ENCODE results near the gene MGME1.
"Not testable (repeated sequence)": the region's sequence is repeated elsewhere in the genome, so short reads cannot be mapped to it uniquely, and the experiment has no call there.

The MGME1 gene

DNA sequence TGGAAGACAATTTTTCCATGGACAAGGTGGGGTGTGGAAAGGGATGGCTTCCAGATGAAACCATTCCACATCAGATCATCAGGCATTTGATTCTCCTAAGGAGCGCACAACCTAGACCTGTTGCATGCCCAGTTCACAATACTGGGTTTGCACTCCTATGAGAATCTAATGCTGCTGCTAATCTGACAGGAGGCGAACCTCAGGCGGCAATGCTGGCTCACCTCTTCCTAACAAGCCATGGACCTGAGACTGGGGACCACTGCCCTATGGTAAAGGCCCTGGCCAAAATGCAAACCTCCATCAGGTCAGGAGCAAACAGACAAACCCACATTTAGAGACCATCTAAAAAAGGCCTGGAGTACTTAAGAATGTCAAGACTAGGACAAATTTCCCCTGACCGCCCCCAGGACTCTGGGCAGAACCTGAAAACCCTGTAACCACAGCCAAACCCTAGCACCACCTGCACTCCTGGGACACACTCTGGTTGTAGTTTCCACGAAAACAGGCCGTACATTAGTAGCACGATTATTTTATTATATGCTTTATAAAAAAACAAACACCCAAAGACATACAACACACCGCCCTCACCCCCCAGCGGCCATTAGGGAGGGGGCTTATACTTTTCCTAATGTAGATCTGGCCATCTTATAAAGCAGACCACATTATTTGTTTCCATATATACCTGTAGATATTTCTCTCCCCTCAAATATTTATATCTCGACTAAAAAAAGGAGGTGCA, 27.6 kb upstream of the MGME1 start:
- DNase-seq, result no peak

GRCh38 chr20:17941826-17942196, 27.0 kb upstream of the MGME1 start:
- no peak for DNase-seq

GRCh38 chr20:17943343-17943742, 25.5 kb upstream of the MGME1 start:
- no peak for DNase-seq

DNA sequence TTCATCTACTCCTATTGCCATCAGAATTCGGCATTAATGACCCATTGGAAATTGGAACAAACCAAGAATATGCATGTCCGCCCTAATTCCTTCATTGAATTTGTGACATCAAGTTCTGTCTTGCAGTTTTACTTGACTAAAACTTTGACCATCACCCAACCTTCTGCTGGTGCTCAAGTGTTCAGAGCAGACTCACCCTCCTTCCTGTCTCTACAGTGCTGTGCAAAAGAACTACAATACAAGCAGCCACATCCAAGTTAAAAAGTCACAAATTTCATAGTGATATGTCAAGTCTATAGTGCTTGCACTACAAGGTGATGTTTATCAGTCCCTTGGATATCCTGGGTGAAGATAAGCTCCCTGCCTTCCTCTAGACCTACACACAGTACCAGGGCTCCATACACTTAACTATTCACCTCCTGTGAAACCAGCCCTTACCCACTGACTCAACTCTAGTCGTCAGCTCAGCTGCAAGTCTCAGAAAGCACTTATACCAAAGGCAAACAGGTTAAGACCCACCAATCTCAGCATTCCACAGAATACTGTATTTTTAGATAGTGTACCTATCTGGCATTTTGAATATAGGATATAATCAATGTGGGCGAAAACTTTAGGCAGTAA, 23.9 kb upstream of the MGME1 start:
- DNase-seq, result no peak

- DNase-seq, result no peak
Observed at GRCh38 chr20:17946040-17946439, 22.8 kb upstream of the MGME1 start.

GRCh38 chr20:17946572-17947473, 22.0 kb upstream of the MGME1 start:
- no peak for DNase-seq

GRCh38 chr20:17947474-17947815, 21.4 kb upstream of the MGME1 start:
- DNase-seq, result no peak

DNA sequence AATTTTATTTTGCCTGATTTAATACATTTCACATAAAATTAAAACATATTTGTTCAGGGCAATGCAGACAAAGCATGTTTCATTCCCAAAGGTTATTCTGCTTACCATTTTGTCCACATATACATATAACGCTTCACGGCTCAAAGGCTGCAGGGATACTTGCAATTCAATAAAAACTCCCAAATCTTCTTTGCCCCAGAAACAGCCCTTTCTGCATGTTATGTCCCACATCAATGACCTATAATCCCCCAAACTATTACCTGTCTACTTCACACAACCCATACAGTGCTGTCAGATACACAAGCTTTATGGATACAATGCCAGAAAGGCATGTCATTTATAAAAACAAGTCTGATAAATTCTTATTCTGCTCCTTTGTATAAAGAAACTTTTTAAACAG, 20.4 kb upstream of the MGME1 start:
- DNase-seq, result no peak

GRCh38 chr20:17949899-17950298, 18.9 kb upstream of the MGME1 start:
- DNase-seq, result no peak

DNA sequence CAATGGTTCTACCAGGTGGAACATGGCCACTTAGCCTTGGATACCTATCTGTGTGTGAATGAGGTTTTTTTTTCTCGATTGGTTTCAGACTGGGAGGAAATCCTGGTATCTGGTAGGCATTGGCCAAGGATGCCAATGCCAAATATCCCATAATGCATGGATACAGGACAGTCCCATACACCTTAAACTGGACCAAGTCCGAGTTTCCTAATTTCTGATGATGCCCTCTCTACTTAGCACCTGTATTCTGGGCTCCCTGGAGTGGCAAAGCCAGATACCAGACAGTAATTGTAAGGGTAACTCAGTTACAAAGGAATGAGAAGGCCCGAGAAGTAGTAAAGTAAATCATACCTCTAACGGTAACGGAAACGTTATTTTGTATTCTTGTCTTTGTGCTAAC, 18.1 kb upstream of the MGME1 start:
- DNase-seq, result no peak

GRCh38 chr20:17951323-17951722, 17.5 kb upstream of the MGME1 start:
- DNase-seq, result no peak

GRCh38 chr20:17952692-17953684, 15.8 kb upstream of the MGME1 start:
- DNase-seq, result no peak

GRCh38 chr20:17953935-17954334, 14.9 kb upstream of the MGME1 start:
- DNase-seq, result no peak

DNA sequence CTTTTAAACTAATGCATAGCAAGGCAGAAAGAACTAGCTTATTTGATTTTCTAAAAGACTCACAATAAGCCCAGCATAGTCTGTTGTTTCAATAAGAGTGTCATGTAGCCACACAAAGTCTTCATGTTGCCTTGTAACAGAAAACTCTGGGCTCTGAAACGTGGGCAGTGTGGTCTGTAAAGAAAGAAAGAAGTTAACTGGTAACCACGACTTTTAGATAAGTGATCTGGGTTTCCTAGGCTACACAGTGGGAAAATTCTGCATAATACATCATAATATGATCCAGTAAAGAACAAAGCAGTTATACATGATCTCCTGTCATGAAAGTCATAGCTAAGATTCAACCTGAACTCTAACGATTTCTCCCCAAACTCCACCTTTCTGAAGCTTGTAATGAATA, 13.5 kb upstream of the MGME1 start:
- DNase-seq, result peak; percentile 78

DNA sequence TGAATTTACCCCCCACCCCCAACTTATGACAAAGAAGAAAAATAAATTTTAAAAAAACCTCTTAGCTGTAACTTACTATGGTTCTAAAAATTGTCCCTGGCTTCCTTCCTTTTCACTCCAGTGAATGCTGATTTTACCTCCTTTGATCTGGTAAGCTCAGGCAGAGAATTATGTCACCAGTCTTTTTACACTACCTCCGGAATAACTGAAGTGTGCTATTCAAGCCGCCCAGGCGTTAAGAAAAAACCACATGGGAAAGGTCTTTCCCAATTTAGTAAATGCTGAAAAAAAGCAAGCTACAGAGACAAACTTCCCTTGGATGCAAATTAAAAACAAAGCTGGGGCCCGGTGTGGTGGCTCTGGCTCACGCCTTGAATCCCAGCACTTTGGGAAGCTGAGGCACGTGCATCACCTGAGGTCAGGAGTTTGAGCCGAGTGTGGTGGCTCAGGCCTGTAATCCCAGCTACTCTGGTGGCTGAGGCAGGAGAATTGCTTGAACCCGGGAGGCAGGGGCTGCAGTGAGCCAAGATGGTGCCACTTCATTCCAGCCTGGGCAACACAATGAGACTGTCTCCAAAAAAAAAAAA, 12.6 kb upstream of the MGME1 start:
- no peak for DNase-seq

GRCh38 chr20:17957505-17958363, 11.1 kb upstream of the MGME1 start:
- DNase-seq, result no peak

DNA sequence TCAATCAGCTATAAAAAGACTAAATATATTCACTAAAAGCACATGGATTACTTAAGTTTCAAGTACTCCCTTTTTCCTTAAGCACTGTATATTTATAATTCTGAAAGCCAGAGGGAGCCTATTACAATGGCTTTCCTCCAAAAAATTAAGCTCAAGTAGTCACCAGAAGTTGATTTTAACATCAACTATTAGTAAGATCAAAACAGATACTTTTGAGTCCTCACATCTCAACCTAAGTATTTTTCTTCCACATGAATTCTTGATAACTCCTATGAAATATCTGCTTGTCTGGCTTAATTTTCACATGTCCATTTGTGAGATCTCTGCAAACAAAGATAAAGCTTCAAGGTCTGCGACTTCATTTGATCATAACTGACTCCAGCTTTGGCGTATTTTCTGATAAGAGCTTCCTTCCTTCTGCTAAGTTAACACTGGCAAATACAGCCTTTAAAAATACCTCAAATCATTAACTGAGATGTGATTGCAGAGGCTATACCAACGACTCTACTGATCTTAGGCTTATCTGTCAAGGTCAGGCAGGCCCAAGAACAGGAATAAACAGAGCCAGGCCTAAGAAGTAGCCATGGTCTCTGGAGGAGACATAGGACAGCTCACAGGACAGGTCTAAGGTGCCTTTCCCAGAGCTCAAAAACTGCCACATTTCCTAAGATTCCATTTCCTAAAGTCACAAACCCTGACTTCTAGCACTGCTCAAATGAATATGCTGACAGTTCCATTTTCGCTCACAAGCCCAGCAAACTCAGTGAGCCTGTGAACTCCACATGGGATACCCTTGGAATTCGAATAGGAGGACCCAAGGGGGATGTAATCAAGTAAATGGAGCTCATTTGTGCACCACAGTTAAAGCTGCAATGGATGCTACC, 10.2 kb upstream of the MGME1 start:
- DNase-seq, result peak; percentile 95

- peak; percentile 68 for DNase-seq
Observed at GRCh38 chr20:17959257-17959627, 9.6 kb upstream of the MGME1 start.

GRCh38 chr20:17960400-17960885, 8.4 kb upstream of the MGME1 start:
- DNase-seq, result not testable (repeated sequence)
